ENCODE data around the gene NDC1. TPM values are rescaled to one million over a fixed set of nuclear protein-coding genes. Genes with fewer than 3 reads are reported as not detected.
"Not testable (repeated sequence)": the region's sequence is repeated elsewhere in the genome, so short reads cannot be mapped to it uniquely, and the experiment has no call there.

The NDC1 gene
- total RNA-seq, 1 donor from 2014 or later: 5.6 TPM

DNA sequence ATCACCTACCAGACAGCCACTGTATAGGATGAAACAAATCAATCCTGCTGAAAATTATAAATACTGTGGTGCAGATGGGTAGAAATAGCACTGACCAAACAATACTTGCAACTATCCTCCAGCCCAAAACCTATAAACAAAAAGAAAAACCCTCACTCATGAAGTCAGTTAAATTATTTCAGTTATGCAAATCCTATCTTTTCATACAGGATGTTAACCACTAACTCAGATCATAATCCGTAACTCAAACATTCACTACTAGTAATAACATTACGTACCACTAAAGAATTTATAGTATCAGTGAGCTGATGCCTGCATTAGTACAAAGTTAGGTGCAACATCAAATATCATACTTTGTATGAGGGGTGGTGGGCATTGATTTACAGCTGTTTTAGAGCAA is 2.6 kb downstream of the NDC1 start:
- no peak for ATAC-seq (ENCODE audit: poor library complexity)
- intact Hi-C loops (cut with DNase I): no loop called here

DNA sequence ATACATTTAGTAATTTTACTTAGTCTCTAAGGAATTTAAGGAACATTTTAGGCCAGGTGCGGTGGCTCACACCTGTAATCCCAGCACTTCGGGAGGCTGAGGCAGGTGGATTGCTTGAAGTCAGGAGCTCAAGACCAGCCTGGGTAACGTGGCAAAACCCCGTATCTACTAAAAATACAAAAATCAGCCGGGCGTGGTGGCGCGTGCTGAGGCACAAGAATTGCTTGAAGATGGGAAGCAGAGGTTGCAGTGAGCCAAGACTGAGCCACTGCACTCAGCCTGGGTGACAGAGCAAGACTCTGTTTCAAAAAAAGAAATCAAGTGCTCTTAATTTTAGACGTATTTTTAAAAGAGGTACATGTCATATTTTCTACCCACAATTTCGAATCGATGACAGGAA is 3.3 kb downstream of the NDC1 start:
- intact Hi-C loops (cut with DNase I): no loop called here
- DNase-seq (no peak), ATAC-seq (ENCODE audit: poor library complexity) (no peak)

More for the DNA sequence above, 2.6 kb downstream of the NDC1 start:
- no peak for DNase-seq

DNA sequence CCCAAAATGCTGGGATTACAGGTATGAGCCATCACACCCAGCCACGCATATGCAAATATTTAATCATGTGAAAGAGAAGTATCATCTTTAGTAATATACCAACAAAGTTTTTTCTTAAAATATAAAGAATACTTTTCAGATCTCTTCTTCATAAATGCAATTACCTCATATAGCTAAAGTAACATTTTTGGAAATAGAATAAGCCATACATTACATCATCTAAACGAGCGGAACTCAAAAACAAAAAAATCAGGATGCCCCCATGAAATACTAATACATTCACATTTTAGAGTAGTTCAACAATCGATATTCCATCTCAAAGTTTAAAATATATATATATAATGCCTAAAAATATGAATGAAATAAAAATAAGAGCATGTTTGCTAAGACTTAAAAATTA is 4.7 kb downstream of the NDC1 start:
- DNase-seq (no peak), ATAC-seq (ENCODE audit: poor library complexity) (no peak)
- intact Hi-C loops (cut with DNase I): no loop called here

DNA sequence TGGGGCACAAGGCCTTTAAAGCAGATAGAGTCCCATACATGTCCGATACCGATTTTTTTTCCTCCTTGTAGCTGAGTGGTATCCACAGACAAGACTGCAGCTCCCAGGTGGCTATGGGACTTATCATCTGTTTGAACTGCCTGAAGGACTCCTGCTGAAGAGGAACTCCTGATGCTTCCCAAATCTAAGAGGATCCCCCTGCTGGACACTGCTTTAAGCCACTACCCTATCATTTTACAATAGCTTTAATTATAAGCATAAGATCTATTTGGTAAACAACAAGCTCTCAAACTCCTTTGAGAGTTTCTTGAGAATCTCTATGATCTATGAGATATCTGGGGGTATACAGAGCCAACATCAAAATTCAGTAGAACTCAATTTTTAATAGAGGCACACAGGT is 11.7 kb downstream of the NDC1 start:
- DNase-seq (no peak), ATAC-seq (ENCODE audit: poor library complexity) (no peak)
- intact Hi-C loops (cut with DNase I): no loop called here

DNA sequence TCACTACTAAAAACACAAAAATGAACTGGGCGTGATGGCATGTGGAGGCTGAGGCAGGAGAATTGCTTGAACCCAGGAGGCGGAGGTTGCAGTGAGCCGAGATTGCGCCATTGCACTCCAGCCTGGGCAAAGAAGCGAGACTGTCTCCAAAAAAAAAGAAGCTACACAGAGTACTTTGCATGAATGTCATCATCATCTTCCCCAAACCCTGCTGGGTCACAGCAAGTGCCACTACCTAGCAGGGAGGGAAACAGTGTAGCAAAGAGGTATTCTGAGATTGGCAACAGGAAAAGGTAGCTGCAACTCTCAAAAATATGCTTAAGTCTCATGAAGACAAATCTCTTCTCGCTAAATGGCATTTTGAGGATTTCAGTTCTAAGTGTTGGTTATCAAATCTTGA is 12.8 kb downstream of the NDC1 start:
- ATAC-seq (ENCODE audit: poor library complexity) (no peak), DNase-seq (no peak)
- intact Hi-C loops (cut with DNase I): no loop called here

DNA sequence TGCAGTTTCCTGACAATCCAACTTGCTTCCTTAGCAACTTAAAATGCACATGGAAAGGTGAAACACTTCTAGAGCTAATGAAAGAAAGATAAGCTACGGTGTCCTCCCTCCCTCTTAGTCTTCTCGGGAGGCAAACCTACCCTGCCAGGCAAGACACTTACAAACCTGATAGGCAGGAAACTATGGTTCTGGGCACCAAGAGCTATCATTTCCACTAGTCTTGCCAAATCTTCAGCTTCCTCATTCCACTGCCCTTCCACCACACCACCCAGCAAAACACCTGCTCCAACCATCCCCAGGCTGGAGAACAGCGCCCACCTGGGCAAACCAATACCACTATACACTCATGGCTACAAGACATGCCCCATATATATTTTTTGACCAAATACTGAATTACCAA is 15.2 kb downstream of the NDC1 start:
- DNase-seq (no peak), ATAC-seq (ENCODE audit: poor library complexity) (no peak)
- intact Hi-C loops (cut with DNase I): no loop called here

DNA sequence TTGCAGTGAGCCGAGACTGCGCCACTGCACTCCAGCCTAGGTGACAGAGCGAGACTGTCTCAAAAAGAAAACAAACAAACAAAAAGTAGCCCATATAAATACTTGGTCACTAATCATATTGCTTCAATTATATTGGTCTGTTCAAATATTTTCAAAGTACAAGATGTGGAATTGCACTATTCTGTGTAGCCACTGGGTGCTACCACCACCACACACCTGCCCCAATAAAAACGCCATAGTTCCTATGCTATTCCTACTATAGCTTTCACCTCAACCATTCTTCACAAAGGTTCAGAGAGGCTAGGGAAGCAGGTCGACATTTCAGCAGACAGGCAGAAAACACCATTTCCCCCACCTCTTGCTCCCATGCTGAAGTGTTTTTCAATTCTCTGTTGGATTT is 16.7 kb downstream of the NDC1 start:
- ATAC-seq (ENCODE audit: poor library complexity): no peak
- intact Hi-C loops (cut with DNase I): no loop called here
- DNase-seq: no peak

DNA sequence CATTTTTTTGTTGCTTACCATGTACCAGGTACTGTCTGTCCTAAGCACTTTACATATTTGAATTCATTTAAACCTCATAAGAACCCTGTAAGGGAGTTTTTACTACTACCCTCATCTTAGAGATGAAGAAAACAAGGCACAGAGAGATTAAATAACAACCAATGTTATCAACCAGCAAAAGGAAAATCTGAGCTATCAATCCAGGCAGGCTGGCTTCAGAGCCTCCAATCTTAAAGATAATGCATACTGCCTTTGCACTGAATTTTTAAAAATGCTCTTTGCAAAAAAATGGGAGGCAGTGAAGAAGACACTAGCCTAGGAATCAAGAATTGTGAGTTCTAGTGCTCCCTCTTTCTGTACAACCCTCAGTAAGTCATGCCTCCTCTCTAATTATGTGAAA is 18.7 kb downstream of the NDC1 start:
- intact Hi-C loops (cut with DNase I): no loop called here
- DNase-seq: no peak
- no peak for ATAC-seq (ENCODE audit: poor library complexity)

DNA sequence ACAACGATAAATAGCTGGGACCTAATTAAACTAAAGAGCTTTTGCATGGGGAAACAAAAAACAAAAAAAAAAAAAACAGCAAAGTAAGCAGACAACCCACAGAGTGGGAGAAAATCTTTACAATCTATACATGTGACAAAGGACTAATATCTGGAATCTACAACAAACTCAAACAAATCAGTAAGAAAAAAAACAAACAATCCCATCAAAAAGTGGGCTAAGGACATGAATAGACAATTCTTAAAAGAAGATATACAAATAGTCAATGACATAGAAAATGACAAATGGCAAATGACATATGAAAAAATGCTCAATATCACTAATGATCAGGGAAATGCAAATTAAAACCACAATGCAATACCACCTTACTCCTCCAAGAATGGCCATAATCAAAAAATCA is 21.5 kb downstream of the NDC1 start:
- intact Hi-C loops (cut with DNase I); ATAC-seq (ENCODE audit: poor library complexity); DNase-seq: not testable (repeated sequence)

DNA sequence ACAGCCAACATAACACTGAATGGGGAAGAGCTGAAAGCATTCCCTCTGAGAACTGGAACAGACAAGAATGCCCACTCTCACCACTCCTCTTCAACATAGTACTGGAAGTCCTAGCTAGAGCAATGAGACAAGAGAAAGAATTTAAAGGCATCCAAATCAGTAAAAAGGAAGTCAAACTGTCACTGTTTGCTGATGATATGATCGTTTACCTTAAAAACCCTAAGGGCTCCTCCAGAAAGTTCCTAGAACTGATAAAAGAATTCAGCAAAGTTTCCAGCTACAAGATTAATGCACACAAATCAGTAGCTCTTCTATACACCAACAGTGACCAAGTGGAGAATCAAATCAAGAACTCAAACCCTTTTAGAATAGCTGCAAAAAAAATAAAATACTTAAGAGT is 22.6 kb downstream of the NDC1 start:
- DNase-seq; intact Hi-C loops (cut with DNase I); ATAC-seq (ENCODE audit: poor library complexity): not testable (repeated sequence)

DNA sequence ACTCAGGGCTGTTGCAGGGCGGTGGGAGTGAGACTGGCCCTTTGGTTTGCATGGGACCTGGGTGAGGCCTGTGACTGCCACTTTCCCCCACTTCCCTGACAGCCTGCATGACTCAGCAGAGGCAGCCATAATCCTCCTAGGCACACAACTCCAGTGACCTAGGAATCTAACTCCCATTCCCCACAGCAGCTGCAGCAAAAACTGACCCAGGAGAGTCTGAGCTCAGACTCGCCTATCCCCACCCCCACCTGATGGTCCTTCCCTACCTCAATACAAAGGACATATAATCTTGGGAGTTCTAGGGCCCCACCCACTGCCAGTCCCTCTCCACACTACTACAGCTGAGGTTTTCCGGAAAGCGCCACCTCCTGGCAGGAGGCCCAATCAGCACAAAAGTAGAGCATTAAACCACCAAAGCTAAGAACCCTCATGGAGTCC is 26.7 kb downstream of the NDC1 start:
- ATAC-seq (ENCODE audit: poor library complexity) (no peak), DNase-seq (no peak)
- intact Hi-C loops (cut with DNase I): no loop called here

DNA sequence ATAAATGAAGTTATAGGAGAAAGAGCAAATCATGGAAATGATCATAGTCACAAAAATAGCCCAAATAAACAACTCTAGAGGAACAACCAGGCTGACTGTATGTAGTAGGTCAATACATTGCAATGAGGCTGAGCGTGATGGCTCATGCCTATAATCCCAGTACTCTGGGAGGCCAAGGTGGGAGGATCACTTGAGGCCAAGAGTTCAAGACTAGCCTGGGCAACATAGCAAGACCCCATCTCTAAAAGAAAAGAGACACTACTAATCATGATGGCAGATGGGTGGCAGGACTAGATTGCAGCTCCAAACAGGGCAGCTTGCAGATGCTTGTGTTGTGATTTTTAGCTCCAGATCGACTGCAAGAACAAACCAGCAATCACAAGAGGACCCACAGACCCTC is 27.6 kb downstream of the NDC1 start:
- intact Hi-C loops (cut with DNase I): no loop called here
- DNase-seq: no peak
- ATAC-seq (ENCODE audit: poor library complexity): no peak

DNA sequence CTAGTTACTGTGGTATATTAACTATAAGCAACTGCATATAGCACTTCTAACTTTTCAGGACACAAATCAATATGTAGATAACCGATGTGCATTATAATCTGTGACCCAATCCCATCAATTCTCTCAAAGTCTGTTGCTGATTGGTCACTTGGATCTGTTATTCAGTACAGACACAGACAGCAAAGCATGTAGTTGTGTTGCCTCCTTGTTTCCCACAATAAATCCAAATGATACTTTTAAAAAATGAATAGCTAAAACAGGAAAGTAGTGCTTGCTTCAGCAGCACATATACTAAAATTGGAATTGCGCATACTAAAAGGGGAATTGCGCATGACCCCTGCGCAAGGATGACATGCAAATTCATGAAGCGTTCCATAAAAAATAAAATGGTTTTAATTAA is 28.1 kb downstream of the NDC1 start:
- intact Hi-C loops (cut with DNase I): no loop called here
- ATAC-seq (ENCODE audit: poor library complexity) (no peak), DNase-seq (no peak)

DNA sequence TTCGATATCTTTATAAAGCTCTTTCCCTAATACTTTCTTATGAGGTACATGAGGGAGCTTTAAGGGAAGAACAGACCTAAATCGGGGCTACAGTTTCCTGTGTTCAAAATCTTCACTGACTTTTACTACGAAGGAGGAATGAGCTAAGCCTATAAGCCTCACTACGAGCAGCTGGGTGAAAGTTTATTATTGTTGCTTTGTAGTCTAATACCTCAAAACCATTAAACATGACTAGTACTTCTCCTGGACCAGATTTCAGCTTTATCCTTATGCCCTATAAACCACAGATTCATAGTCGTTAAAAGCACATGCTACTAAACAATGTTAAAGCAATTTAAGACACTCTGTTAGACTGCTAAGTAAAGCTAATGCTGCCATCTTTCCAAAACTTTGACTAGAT is 30.2 kb downstream of the NDC1 start:
- no peak for ATAC-seq (ENCODE audit: poor library complexity)
- intact Hi-C loops (cut with DNase I): no loop called here
- no peak for DNase-seq

DNA sequence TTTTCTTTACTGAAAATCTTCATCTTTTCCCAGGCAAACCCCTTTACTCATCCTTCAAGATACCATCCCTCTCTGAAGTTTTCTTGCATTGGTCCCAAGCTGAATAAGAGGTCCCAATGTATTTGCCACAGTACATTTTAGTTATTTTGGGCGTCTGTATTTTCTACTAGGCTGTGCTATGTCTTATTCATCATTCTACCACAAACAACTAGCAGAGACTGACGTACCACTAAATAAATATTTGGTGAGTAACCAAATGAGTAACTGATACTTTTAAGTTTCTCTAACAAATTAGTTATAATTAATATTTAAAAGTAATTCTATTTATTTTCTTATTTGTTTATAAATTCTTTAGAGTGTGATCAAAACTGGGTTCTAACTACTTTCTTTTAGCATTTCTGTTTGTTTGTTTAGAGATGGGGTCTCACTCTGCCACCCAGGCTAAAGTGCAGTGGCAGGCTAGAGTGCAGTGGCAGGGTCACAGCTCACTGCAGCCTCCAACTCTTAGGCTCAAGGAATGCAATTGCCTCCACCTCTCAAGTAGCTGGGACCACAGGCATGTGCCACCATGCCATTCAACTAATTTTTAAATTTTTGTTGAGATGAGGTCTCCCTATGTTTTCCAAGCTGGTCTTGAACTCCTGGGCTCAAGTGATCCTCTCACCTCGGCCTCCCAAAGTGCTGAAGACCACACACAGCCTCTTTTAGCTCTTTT is 33.1 kb downstream of the NDC1 start:
- intact Hi-C loops (cut with DNase I): no loop called here
- ATAC-seq (ENCODE audit: poor library complexity) (no peak), DNase-seq (no peak)

DNA sequence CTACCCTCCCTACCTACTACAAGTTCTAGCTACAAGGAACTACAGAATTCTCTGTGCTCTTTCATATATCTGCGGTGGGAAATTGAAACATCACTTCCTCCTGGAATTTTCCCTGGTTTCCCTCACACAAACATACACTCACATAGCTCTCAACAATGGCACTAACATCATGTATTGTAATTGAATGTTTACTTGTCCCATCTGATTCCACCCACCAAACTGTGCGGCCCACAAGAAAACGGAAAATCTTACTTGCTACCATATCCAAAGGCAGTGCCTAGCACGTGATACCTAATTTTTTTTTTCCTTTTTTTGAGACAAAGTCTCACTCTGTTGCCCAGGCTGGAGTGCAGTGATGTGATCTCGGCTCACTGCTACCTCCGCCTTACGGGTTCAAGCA is 33.9 kb downstream of the NDC1 start:
- intact Hi-C loops (cut with DNase I): no loop called here
- no peak for ATAC-seq (ENCODE audit: poor library complexity)
- no peak for DNase-seq

DNA sequence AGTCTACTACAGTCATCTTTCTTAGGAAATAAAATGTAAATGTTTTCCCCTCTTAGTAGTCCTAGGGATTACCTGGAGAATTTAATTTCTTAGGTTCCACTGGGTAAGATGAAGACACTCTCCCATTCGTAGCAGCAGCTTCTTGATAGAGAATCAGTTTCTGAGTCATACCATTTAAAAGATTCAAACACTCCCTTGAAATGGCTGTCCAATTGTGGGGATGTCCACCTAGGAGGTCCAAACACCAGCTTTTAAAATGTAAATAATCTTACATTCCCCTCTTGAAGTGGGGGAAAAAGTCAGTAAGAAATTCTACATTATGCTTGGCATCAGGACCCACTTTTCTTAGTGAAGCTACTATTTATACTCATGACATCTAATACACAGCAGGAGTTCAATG is 37.5 kb downstream of the NDC1 start:
- intact Hi-C loops (cut with DNase I): no loop called here
- ATAC-seq (ENCODE audit: poor library complexity) (no peak), DNase-seq (no peak)

DNA sequence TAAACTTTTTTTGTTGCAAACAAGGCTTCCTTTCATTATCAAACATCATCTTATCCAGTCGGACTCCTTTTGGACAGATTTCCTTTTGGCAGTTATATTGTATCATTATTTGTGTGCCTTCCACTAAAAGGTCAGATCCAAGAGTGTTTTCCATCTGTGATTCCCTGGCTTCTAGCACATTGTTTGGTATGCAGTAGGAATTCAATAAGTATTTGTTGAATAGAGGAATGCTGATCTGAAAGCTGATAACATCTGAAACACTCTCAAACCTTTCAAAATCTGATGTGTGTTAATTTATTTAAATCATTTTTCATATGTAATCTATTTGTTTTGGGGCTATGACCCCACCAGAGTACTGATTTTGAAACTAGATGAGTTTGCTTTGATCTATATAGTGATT is 39.0 kb downstream of the NDC1 start:
- intact Hi-C loops (cut with DNase I): no loop called here
- ATAC-seq (ENCODE audit: poor library complexity) (no peak), DNase-seq (no peak)

DNA sequence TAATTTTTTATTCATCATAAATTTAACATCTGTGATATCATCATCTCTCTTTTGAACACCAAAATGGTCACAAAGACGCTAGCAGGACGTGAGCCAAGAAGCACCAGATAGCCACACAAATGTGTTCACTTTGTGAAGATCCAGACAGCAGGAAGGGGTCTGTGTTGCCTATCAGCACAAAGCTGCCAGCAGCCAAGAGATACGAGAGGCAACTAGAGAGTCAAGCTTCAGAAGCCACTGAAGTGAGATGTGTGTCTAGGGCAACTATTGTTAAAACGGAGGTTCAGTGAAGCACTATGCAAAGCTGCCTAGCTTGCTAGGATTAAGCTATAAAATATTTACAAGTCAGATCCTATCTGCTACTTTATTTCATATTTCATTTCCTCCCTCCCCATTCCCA is 45.3 kb downstream of the NDC1 start:
- DNase-seq (no peak), ATAC-seq (ENCODE audit: poor library complexity) (no peak)
- intact Hi-C loops (cut with DNase I): no loop called here

DNA sequence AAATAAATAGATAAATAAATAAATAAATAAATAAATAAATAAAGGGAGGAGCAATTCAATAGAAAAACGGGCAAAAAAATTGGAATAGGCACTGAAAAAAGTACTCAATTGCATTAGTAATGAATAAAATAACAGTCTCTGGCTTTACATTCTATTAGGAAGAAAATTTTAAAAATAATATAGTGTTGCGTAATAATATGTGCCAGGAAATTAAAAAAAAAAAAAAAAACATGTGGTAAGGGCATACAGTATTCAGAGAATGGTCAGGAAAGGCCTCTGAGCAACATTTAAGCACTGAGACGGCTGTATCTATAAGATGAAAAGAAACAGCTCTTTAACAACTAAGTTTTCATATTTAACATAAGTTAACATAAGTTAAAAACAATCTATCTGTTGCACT is 50.4 kb downstream of the NDC1 start:
- DNase-seq (no peak), ATAC-seq (ENCODE audit: poor library complexity) (no peak)
- intact Hi-C loops (cut with DNase I): no loop called here

DNA sequence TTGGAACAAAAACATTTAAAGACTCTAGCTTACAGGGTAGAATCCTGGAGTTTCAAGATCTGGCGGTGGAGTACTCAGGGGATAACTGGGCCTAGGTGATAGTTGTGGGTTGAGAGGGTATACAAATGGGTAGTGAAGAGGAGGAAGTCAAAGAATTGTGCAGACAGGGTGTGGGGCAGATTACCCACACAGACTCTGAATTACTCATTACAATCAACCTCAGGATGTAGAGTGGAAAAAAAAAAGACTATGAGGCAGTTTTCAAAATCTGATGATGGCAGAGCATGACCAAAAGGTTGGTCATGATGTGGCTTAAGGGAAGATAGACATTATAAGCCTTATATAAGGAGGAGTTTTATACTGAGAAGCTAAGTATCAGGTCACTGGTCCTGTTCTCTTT is 55.0 kb downstream of the NDC1 start:
- ATAC-seq (ENCODE audit: poor library complexity): no peak
- no peak for DNase-seq
- intact Hi-C loops (cut with DNase I): no loop called here

Measured in Right ventricle myocardium superior (tissue), 1 donor.